H1 (cell line): ENCODE measurements around the gene ORC5. TPM values are rescaled to one million over a fixed set of nuclear protein-coding genes. Genes with fewer than 3 reads are reported as not detected.
A peak's percentile ranks its signal among the peaks of the same experiment; 100 is the strongest.

ENCODE experiments used
- RAD21 ChIP-seq, 2 experiments: IDR thresholded peaks in 1 of 2; conservative IDR thresholded peaks in 1 of 2; 2 replicates each; pipeline ENCODE4 v1.6.1; 2011; ENCODE audit warnings: low read depth in 2 of 2, low read length in 2 of 2, improper control_type of control experiment in 1 of 2, inconsistent platforms in 1 of 2, mild to moderate bottlenecking in 1 of 2, moderate library complexity in 1 of 2
- polyA plus RNA-seq, 7 experiments: library from polyadenylated mRNA; depleted of rRNA in 3 of 7; stranded (reverse) in 5 of 7; unstranded in 2 of 7; fragments of >200 nt in 5 of 7; fragments of 200-250 nt in 2 of 7; gene quantifications; 1 replicate in 5 of 7; 2 replicates in 1 of 7; 4 replicates in 1 of 7; pipeline versions ENCODE4 v1.2.1 to v1.2.3, GENCODE V29; 2011 to 2013; ENCODE audit warnings: missing spikeins in 2 of 7, mixed read lengths in 2 of 7
- total RNA-seq: library from RNA; stranded (reverse); fragmentation: NEBNext Ultra II Directional; extraction: Animal tissue kit (Norgen Biotek cat#: 25700); gene quantifications from 2 replicates; pipeline ENCODE4 v1.2.1, GENCODE V29; 2021

The ORC5 gene
- total and polyA plus RNA-seq, 2 of the 8 experiments (the other 6 are each of a cell fraction or from before 2014, with no cell fraction given), result 7.7 to 19.9 TPM

- peak; percentile 62 to 70 for TF ChIP-seq RAD21 (IDR thresholded peaks at IDR 0.05 in 1 of 2, conservative IDR thresholded peaks at IDR 0.05 in 1 of 2; ENCODE audit: low read depth in 2 of 2, low read length in 2 of 2)
Measured at GRCh38 chr7:104156842-104157277, 51.0 kb downstream of the ORC5 start (continued).
